Uterus (tissue), 4 donors: ENCODE results near the gene EPHA8. TPM values are rescaled to one million over a fixed set of nuclear protein-coding genes. Genes with fewer than 3 reads are reported as not detected.

Experiments used
- DNase-seq, 2 donors: peaks; one replicate each; pipeline ENCODE4 v3.0.0-alpha.2; 2019 to 2020
- H3K27ac ChIP-seq, 2 donors: fragments of 200-600 bp; sonication (generic); 1 replicate in 1 of 2; 2 replicates in 1 of 2; pipeline ENCODE4 v1.5.1; 2016 to 2018
- H3K27me3 ChIP-seq, 2 donors: fragments of 200-600 bp; sonication (generic); one replicate each; pipeline ENCODE4 v1.5.1; 2018 to 2019; ENCODE audit warnings: control low read depth in 1 of 2
- H3K36me3 ChIP-seq, 2 donors: fragments of 200-600 bp; sonication (generic); one replicate each; pipeline ENCODE4 v1.5.1; 2019; ENCODE audit warnings: control low read depth in 1 of 2
- H3K4me1 ChIP-seq, 2 donors: fragments of 200-600 bp; sonication (generic); one replicate each; pipeline ENCODE4 v1.5.1; 2018 to 2019; ENCODE audit warnings: control low read depth in 1 of 2
- H3K4me3 ChIP-seq, 2 donors: fragments of 200-600 bp; sonication (generic); 1 replicate in 1 of 2; 2 replicates in 1 of 2; pipeline ENCODE4 v1.5.1; 2018 to 2019; ENCODE audit warnings: mild to moderate bottlenecking in 1 of 2
- H3K9me3 ChIP-seq, 2 donors: fragments of 200-600 bp; sonication (generic); one replicate each; pipeline ENCODE4 v1.5.1; 2019; ENCODE audit warnings: control low read depth in 1 of 2
- POLR2A ChIP-seq, 2 donors: fragments of 450-650 bp; IDR thresholded peaks; one replicate each; pipeline ENCODE4 v1.6.1; 2016; ENCODE audit warnings: antibody characterized with exemption in 2 of 2, mild to moderate bottlenecking in 1 of 2, moderate library complexity in 1 of 2
- intact Hi-C: fragments of 100-400 bp; cut with DNase I; formaldehyde crosslinking; loops from one replicate; pipeline ENCODE4 v1.15.1; 2023; ENCODE audit warnings: low total_unique reads
- total RNA-seq, 4 donors: library from RNA; depleted of rRNA in 3 of 4; stranded (reverse); fragments of >200 nt in 3 of 4; gene quantifications; one replicate each; pipeline versions ENCODE4 v1.1.0 to v1.2.4, GENCODE V29; 2014 to 2023
- TF ChIP-seq, protein P1 (sequence below), 4 experiments: fragments of 200-600 bp in 2 of 4; fragments of 450-650 bp in 2 of 4; sonication (generic) in 2 of 4; IDR thresholded peaks; one replicate each; pipeline ENCODE4 v1.5.1; 2016 to 2019; ENCODE audit warnings: antibody characterized with exemption in 4 of 4, mild to moderate bottlenecking in 2 of 4, moderate library complexity in 1 of 4
- donor health status: DM: yes; HTN: yes; CAD: no.

EPHA8 gene
- total RNA-seq, 4 donors from 2014 or later = 0.07 TPM; not detected in 3

DNA sequence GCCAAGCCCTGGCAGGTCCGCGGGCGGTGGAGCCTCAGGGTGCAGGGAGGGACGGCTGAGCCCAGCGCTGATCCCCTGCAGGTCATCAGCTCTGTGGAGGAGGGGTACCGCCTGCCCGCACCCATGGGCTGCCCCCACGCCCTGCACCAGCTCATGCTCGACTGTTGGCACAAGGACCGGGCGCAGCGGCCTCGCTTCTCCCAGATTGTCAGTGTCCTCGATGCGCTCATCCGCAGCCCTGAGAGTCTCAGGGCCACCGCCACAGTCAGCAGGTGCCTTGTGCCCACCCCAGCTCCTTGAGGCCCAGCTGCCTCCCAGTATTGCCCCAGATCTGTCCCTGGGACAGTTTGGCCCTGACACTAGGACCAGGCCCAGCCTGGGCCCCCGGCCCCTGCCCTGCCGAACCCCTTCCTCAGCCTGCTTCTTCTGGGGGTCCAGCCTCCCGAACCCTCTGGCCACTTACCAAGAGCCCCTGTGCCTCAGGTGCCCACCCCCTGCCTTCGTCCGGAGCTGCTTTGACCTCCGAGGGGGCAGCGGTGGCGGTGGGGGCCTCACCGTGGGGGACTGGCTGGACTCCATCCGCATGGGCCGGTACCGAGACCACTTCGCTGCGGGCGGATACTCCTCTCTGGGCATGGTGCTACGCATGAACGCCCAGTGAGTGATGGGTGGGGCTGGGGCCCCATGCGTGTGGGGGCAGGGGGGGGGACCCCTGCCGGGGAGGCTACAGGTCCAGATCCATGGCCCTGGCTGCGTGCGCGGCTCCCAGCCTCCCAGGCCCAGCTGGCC is 37.7 kb downstream of the EPHA8 start:
- TF ChIP-seq POLR2A (IDR thresholded peaks at IDR 0.05) = no peak
- TF ChIP-seq, protein P1, sequence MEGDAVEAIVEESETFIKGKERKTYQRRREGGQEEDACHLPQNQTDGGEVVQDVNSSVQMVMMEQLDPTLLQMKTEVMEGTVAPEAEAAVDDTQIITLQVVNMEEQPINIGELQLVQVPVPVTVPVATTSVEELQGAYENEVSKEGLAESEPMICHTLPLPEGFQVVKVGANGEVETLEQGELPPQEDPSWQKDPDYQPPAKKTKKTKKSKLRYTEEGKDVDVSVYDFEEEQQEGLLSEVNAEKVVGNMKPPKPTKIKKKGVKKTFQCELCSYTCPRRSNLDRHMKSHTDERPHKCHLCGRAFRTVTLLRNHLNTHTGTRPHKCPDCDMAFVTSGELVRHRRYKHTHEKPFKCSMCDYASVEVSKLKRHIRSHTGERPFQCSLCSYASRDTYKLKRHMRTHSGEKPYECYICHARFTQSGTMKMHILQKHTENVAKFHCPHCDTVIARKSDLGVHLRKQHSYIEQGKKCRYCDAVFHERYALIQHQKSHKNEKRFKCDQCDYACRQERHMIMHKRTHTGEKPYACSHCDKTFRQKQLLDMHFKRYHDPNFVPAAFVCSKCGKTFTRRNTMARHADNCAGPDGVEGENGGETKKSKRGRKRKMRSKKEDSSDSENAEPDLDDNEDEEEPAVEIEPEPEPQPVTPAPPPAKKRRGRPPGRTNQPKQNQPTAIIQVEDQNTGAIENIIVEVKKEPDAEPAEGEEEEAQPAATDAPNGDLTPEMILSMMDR (IDR thresholded peaks at IDR 0.05) = no peak
- intact Hi-C loops = no loop called here
- H3K4me1 ChIP-seq = no peaks in the 10 kb centered on the region
- H3K27ac ChIP-seq = no peak overlapping the region
- no peaks in the 10 kb centered on the region for H3K36me3 ChIP-seq
- no peak overlapping the region for H3K4me3 ChIP-seq
- DNase-seq = no peak
- no peaks in the 10 kb centered on the region for H3K9me3 ChIP-seq
- no peaks in the 10 kb centered on the region for H3K27me3 ChIP-seq

DNA sequence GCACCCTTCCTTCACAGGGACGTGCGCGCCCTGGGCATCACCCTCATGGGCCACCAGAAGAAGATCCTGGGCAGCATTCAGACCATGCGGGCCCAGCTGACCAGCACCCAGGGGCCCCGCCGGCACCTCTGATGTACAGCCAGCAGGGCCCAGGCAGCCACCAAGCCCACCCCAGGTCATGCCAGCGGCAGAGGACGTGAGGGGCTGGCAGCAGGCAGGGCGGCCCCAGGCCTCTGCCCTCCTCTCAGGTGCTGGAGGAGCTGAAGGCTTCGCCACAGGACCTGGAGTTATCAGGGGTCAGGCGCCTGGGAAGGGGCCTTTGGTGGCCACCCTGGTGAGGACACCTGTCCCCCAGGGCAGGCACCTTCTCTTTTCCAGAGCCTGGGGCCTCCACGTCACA is 38.3 kb downstream of the EPHA8 start:
- Histone ChIP-seq H3K27me3 (no peaks in the 10 kb centered on the region), H3K27ac (no peak overlapping the region), H3K9me3 (no peaks in the 10 kb centered on the region), H3K36me3 (no peaks in the 10 kb centered on the region), H3K4me1 (no peaks in the 10 kb centered on the region), H3K4me3 (no peak overlapping the region)
- intact Hi-C loops = no loop called here
- DNase-seq = no peak
- no peak for TF ChIP-seq POLR2A (IDR thresholded peaks at IDR 0.05)
- TF ChIP-seq, protein P1 (IDR thresholded peaks at IDR 0.05) = no peak

DNA sequence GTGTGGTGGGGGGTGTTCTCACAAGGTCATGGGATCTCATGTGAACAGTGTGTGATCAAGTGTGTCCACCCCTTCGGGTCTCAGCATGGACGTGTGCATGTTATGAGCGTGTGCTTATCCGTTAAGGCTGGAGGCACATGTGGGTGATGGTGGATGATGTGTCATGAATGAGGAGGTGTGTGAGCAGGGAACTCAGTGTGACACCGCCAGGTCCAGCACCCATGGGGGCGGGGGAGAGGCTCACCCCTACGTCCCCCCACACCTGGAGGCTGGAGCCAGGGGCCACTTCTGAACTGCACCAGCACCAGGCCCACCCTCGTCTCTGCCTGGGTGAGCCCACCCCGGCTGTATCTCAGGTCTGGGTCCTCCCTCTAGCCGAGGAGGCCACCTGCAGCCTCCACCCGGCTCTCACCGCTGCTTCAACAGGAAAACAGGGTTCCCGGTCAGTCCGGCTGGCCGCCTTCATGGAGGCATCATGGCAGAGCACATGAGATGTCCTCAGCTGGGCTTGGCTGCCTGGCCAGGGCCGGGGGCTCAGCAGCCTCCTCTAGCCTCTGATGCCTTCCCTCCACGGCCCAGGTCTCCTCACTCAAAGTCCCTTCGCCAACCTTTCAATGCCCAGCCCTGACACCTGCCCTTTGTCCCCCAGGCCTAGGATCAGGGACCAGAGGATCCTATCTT is 38.9 kb downstream of the EPHA8 start:
- intact Hi-C loops = no loop called here
- Histone ChIP-seq H3K27me3 (no peaks in the 10 kb centered on the region), H3K4me3 (no peak overlapping the region)

DNA sequence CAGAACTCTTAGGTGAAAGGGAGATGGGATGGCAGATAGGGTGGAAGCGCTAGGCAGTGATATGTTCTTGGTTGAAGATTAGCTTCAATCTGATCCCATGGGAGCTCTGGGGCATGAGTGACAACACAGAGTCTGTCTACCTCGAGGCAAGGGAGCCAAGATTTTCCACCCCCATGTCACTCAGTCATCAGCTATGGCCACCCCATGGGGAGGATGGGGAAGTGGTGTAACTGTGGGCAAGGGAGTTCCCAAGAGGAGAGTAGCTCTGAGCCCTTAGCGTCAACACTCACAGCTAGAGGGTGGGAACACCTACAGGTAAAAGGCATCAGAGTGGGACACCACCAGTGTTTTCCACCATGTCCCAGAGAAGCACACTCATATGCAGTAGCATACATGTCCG is 42.9 kb downstream of the EPHA8 start:
- no peak for TF ChIP-seq POLR2A (IDR thresholded peaks at IDR 0.05)
- TF ChIP-seq, protein P1 (IDR thresholded peaks at IDR 0.05) = no peak
- no peak for DNase-seq
- H3K9me3 ChIP-seq = no peaks in the 10 kb centered on the region
- no peak overlapping the region for H3K4me3 ChIP-seq
- H3K27me3 ChIP-seq = no peaks in the 10 kb centered on the region
- intact Hi-C loops = no loop called here
- H3K4me1 ChIP-seq = no peaks in the 10 kb centered on the region
- no peaks in the 10 kb centered on the region for H3K36me3 ChIP-seq
- no peak overlapping the region for H3K27ac ChIP-seq

More for the DNA sequence above, 38.9 kb downstream of the EPHA8 start:
- Histone ChIP-seq H3K9me3 (no peaks in the 10 kb centered on the region), H3K36me3 (no peaks in the 10 kb centered on the region), H3K27ac (no peak overlapping the region), H3K4me1 (no peaks in the 10 kb centered on the region)
- TF ChIP-seq POLR2A (IDR thresholded peaks at IDR 0.05) = no peak
- TF ChIP-seq, protein P1 (IDR thresholded peaks at IDR 0.05) = no peak
- no peak for DNase-seq

DNA sequence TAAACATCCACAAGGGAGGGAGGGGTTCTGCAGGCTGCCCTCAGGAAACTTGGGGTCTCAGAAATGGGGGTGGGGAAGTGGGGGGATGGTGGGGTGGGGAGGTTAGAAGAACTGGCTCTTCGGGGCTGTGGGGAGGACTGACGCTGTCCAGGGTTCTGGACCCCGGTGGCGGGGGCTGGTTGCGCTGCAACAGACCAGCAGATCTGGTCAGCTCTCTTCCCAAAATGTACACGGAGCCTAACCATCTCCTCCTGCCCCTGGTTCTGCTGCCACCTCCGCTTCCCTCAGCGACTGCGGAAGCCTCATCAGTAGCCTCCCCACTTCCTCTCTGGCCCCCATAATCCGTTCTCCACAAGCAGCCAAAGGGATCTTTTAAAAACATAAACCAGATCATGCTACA is 43.9 kb downstream of the EPHA8 start:
- no peak overlapping the region for H3K4me3 ChIP-seq
- intact Hi-C loops = no loop called here
- no peak overlapping the region for H3K27ac ChIP-seq
- no peak for DNase-seq
- H3K36me3 ChIP-seq = no peaks in the 10 kb centered on the region
- no peaks in the 10 kb centered on the region for H3K27me3 ChIP-seq
- no peaks in the 10 kb centered on the region for H3K4me1 ChIP-seq
- TF ChIP-seq, protein P1 (IDR thresholded peaks at IDR 0.05) = no peak
- no peak for TF ChIP-seq POLR2A (IDR thresholded peaks at IDR 0.05)
- no peaks in the 10 kb centered on the region for H3K9me3 ChIP-seq
